Activated naive CD8-positive, alpha-beta T cell treated with anti-CD3 and anti-CD28 coated beads, Interleukin-2, amount 10 ng/mL, durations not matched to agents 7 days and 5 days (primary cell): ENCODE measurements around the gene FAM136A. TPM values are rescaled to one million over a fixed set of nuclear protein-coding genes. Genes with fewer than 3 reads are reported as not detected.
A peak's percentile ranks its signal among the peaks of the same experiment; 100 is the strongest.

Source experiments
- ATAC-seq: fragments of 150-1000 bp; cut with Tn5 transposase; one replicate; pipeline ENCODE4 v1.10.0; 2021; ENCODE audit warnings: low read depth, moderate library complexity
- POLR2A ChIA-PET: fragments of 350-600 bp; sonication (Branson Sonifier 250); formaldehyde crosslinking; loops from one replicate; lab custom pipeline; 2021; ENCODE audit warnings: antibody characterized with exemption; lab: Charles Lee
- DNase-seq: peaks from one replicate; pipeline ENCODE4 v3.0.0; 2021
- H3K27ac Mint-ChIP-seq: one replicate; pipeline ENCODE4 v1.8.0; 2022; ENCODE audit warnings: mild to moderate bottlenecking, mixed read lengths
- H3K27me3 Mint-ChIP-seq: one replicate; pipeline ENCODE4 v1.8.0; 2022; ENCODE audit warnings: mild to moderate bottlenecking, moderate library complexity, mixed read lengths
- H3K36me3 Mint-ChIP-seq: one replicate; pipeline ENCODE4 v1.8.0; 2021; ENCODE audit warnings: mild to moderate bottlenecking, mixed read lengths
- H3K4me1 Mint-ChIP-seq: one replicate; pipeline ENCODE4 v1.8.0; 2021; ENCODE audit warnings: mixed read lengths
- H3K4me3 Mint-ChIP-seq: one replicate; pipeline ENCODE4 v1.8.0; 2022; ENCODE audit warnings: mild to moderate bottlenecking, moderate library complexity, mixed read lengths
- H3K9me3 Mint-ChIP-seq: one replicate; pipeline ENCODE4 v1.8.0; 2021; ENCODE audit warnings: mixed read lengths
- total RNA-seq, 2 experiments: library from RNA; stranded (reverse); gene quantifications; one replicate each; pipeline ENCODE4 v1.2.3, GENCODE V29; 2021

Gene FAM136A
- 10 to 100 TPM; 34.8 to 36.3 TPM for total RNA-seq

DNA sequence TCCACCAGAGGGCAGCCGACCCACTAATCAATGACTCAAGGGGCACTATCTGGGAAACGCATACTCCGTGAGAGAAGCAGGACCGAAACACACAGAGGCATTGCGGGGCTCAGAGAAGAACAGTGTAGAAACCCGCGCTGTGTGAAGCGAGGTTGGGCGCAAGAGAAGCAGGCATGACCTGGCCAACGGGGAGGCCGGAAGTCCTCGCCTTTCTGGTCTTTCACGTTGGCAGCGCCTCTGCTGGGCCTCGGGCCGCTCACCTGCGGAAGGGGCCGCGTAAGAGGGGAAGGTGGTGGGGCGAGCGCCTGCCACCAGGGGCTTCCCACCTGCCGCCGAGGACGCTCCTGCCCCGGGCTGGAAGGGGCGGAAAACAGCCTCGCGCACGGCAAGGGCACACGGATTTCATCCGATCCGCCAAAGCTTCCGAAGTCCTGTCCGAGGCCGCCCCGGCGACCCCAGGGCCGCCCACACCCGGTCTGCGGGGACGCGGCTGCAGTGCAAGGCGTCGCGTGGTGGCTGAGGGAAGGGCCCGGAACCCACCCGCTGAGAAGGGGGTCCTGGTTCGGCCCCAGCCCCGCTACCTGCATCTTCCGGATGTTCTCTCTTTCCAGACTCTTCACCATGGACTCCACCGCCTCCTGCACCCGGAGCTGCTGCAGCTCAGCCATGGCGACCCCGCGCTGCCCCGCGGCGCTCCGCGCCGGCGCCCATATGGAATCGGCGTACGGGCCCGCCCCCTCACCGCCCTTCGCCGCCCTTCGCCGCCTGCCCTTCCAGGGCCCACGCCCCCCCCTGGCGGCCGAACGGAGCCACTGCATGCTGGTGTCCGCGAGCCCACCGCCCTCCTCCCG, at the start of gene FAM136A:
TSS of gene FAM136A (minus strand) at position 724 of the 851 bp plus-strand sequence. CDS start at position 668, 56 bp downstream.
- DNase-seq = peak; percentile 95
- Mint-ChIP-seq H3K27me3 (no peaks in the 10 kb centered on the region), H3K36me3 (peaks cover 16% of the 10 kb centered on the region), H3K4me1 (peaks cover 23% of the 10 kb centered on the region), H3K9me3 (no peaks in the 10 kb centered on the region), H3K27ac (peak within 1 kb of the TSS; percentile 94), H3K4me3 (peak within 1 kb of the TSS; percentile 87)
- peak; percentile 88 for ATAC-seq
- POLR2A ChIA-PET = interaction anchor here (0.7 to 3.1 kb wide), 5 partner anchors 8 to 389 kb away, joined by 3 to 14 read pairs (median 4); partner anchors contain the start of genes PCYOX1 and SNRPG

- no peak for DNase-seq
- Mint-ChIP-seq H3K36me3 (no peaks in the 10 kb centered on the region), H3K27me3 (peaks cover 44% of the 10 kb centered on the region), H3K4me1 (no peaks in the 10 kb centered on the region), H3K27ac (no peak overlapping the region), H3K9me3 (no peaks in the 10 kb centered on the region), H3K4me3 (no peak overlapping the region)
- ATAC-seq = no peak
- POLR2A ChIA-PET = no interaction called here
These were observed 48.2 kb upstream of the FAM136A start for GRCh38 chr2:70349921-70350685.

GRCh38 chr2:70347831-70348230, 46.0 kb upstream of the FAM136A start:
- Mint-ChIP-seq H3K27me3 (peaks cover 53% of the 10 kb centered on the region), H3K4me3 (no peak overlapping the region), H3K27ac (no peak overlapping the region), H3K4me1 (no peaks in the 10 kb centered on the region), H3K9me3 (no peaks in the 10 kb centered on the region), H3K36me3 (no peaks in the 10 kb centered on the region)
- POLR2A ChIA-PET = no interaction called here
- no peak for DNase-seq
- no peak for ATAC-seq

- Mint-ChIP-seq H3K4me3 (no peak overlapping the region), H3K36me3 (no peaks in the 10 kb centered on the region), H3K27me3 (peaks cover 38% of the 10 kb centered on the region), H3K9me3 (no peaks in the 10 kb centered on the region), H3K27ac (no peak overlapping the region), H3K4me1 (peaks cover 3% of the 10 kb centered on the region)
- DNase-seq = no peak
- ATAC-seq = no peak
- POLR2A ChIA-PET = no interaction called here
These were observed 42.3 kb upstream of the FAM136A start for GRCh38 chr2:70344195-70344594.

GRCh38 chr2:70341477-70341765, 39.6 kb upstream of the FAM136A start:
- POLR2A ChIA-PET = no interaction called here
- Mint-ChIP-seq H3K4me1 (peaks cover 3% of the 10 kb centered on the region), H3K27ac (no peak overlapping the region), H3K9me3 (no peaks in the 10 kb centered on the region), H3K36me3 (no peaks in the 10 kb centered on the region), H3K4me3 (no peak overlapping the region), H3K27me3 (peaks cover 26% of the 10 kb centered on the region)
- ATAC-seq (peak; percentile 22), DNase-seq (peak; percentile 31)

- H3K4me1 Mint-ChIP-seq = peaks cover 3% of the 10 kb centered on the region
- no peaks in the 10 kb centered on the region for H3K36me3 Mint-ChIP-seq
- no peaks in the 10 kb centered on the region for H3K9me3 Mint-ChIP-seq
- no peak overlapping the region for H3K27ac Mint-ChIP-seq
- peak; percentile 50 for ATAC-seq
- POLR2A ChIA-PET = interaction anchor here (0.6 kb wide), 1 partner anchor 205 kb away, joined by 3 read pairs; no protein-coding TSS in a partner anchor
- H3K27me3 Mint-ChIP-seq = peaks cover 24% of the 10 kb centered on the region
- no peak for DNase-seq
- no peak overlapping the region for H3K4me3 Mint-ChIP-seq
These were observed 39.1 kb upstream of the FAM136A start for GRCh38 chr2:70340761-70341476.

GRCh38 chr2:70340075-70340474, 38.2 kb upstream of the FAM136A start:
- H3K4me1 Mint-ChIP-seq = peaks cover 3% of the 10 kb centered on the region
- H3K9me3 Mint-ChIP-seq = no peaks in the 10 kb centered on the region
- H3K4me3 Mint-ChIP-seq = no peak overlapping the region
- no peak overlapping the region for H3K27ac Mint-ChIP-seq
- H3K36me3 Mint-ChIP-seq = no peaks in the 10 kb centered on the region
- peaks cover 18% of the 10 kb centered on the region for H3K27me3 Mint-ChIP-seq
- POLR2A ChIA-PET = no interaction called here
- DNase-seq = no peak
- no peak for ATAC-seq

- ATAC-seq (no peak), DNase-seq (no peak)
- POLR2A ChIA-PET = no interaction called here
- H3K9me3 Mint-ChIP-seq = no peaks in the 10 kb centered on the region
- no peaks in the 10 kb centered on the region for H3K36me3 Mint-ChIP-seq
- H3K4me3 Mint-ChIP-seq = no peak overlapping the region
- peaks cover 2% of the 10 kb centered on the region for H3K27me3 Mint-ChIP-seq
- H3K27ac Mint-ChIP-seq = no peak overlapping the region
- H3K4me1 Mint-ChIP-seq = peaks cover 3% of the 10 kb centered on the region
These were observed 34.7 kb upstream of the FAM136A start for GRCh38 chr2:70336552-70336951.

GRCh38 chr2:70331012-70331411, 29.1 kb upstream of the FAM136A start:
- Mint-ChIP-seq H3K9me3 (no peaks in the 10 kb centered on the region), H3K4me3 (no peak overlapping the region), H3K27me3 (peaks cover 8% of the 10 kb centered on the region), H3K36me3 (no peaks in the 10 kb centered on the region), H3K4me1 (no peaks in the 10 kb centered on the region), H3K27ac (no peak overlapping the region)
- DNase-seq (no peak), ATAC-seq (no peak)
- POLR2A ChIA-PET = no interaction called here

DNA sequence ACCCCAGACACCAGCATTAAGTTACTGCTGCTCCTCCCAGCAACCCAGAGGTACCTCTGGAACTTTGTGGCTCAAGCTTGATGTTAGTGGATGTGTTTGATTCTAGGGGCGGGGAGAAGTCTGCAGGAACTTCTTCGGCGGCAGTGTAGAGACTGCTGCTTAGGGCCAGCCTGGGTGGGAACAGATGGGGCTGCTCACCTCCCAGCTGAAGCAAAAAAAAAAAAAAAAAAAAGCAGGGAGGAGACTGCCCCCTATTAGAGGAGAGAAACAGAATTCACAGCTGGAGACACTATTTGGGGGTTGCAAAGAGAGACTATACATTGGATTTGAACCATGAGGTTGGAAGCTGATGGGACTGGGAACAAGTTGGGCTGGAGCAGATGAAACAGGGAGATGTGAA, 28.6 kb upstream of the FAM136A start:
- H3K4me3 Mint-ChIP-seq = no peak overlapping the region
- no peaks in the 10 kb centered on the region for H3K4me1 Mint-ChIP-seq
- no peak overlapping the region for H3K27ac Mint-ChIP-seq
- H3K36me3 Mint-ChIP-seq = no peaks in the 10 kb centered on the region
- H3K9me3 Mint-ChIP-seq = no peaks in the 10 kb centered on the region
- DNase-seq = no peak
- POLR2A ChIA-PET = no interaction called here
- H3K27me3 Mint-ChIP-seq = peaks cover 8% of the 10 kb centered on the region
- no peak for ATAC-seq

- H3K4me1 Mint-ChIP-seq = no peaks in the 10 kb centered on the region
- H3K36me3 Mint-ChIP-seq = no peaks in the 10 kb centered on the region
- POLR2A ChIA-PET = interaction anchor here (0.5 kb wide), 1 partner anchor 1716 kb away, joined by 3 read pairs; no protein-coding TSS in a partner anchor
- peaks cover 10% of the 10 kb centered on the region for H3K27me3 Mint-ChIP-seq
- H3K27ac Mint-ChIP-seq = no peak overlapping the region
- DNase-seq (no peak), ATAC-seq (no peak)
- H3K4me3 Mint-ChIP-seq = no peak overlapping the region
- H3K9me3 Mint-ChIP-seq = no peaks in the 10 kb centered on the region
These were observed 27.2 kb upstream of the FAM136A start for GRCh38 chr2:70328921-70329561.

DNA sequence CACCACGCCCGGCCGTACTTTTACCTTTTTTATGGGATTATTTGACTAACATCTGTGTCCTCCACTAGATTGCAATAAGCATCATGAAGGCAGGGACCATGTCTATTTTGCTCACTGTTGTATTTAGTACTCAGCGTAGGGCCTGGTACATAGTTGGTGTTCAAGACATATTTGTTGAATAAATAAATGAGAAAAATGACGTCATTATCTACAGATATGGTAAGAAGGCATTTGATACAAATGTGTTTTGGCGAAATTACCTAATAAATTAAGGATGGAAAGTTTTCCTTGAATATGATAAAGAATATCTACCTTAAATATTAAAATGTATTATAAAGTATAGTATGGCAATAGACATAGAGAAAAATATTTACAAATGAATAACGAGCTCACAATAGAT, 24.0 kb upstream of the FAM136A start:
- Mint-ChIP-seq H3K27ac (no peak overlapping the region), H3K4me1 (peaks cover 7% of the 10 kb centered on the region), H3K27me3 (peaks cover 16% of the 10 kb centered on the region), H3K36me3 (no peaks in the 10 kb centered on the region), H3K4me3 (no peak overlapping the region), H3K9me3 (no peaks in the 10 kb centered on the region)
- no peak for DNase-seq
- POLR2A ChIA-PET = interaction anchor here (0.6 kb wide), 1 partner anchor 509 kb away, joined by 4 read pairs; no protein-coding TSS in a partner anchor
- no peak for ATAC-seq

GRCh38 chr2:70322518-70322917, 20.7 kb upstream of the FAM136A start:
- H3K27ac Mint-ChIP-seq = no peak overlapping the region
- POLR2A ChIA-PET = no interaction called here
- no peaks in the 10 kb centered on the region for H3K9me3 Mint-ChIP-seq
- H3K4me3 Mint-ChIP-seq = no peak overlapping the region
- H3K4me1 Mint-ChIP-seq = peaks cover 7% of the 10 kb centered on the region
- no peaks in the 10 kb centered on the region for H3K36me3 Mint-ChIP-seq
- peaks cover 22% of the 10 kb centered on the region for H3K27me3 Mint-ChIP-seq
- DNase-seq = no peak
- ATAC-seq = no peak
